ENCODE measurements around the gene ROGDI.
A peak's percentile ranks its signal among the peaks of the same experiment; 100 is the strongest.

The ROGDI gene

GRCh38 chr16:4767872-4768548 is 34.4 kb downstream of the ROGDI start:
- DNase-seq (ENCODE audit: low spot score) = no peak

- DNase-seq (ENCODE audit: low spot score) = peak; percentile 95
Measured at GRCh38 chr16:4766875-4767628, 35.4 kb downstream of the ROGDI start, which contains the start of gene ZNF500. TSS of gene ZNF500 (minus strand) at chr16:4767162. CDS start at chr16:4765978, 1,184 bp downstream.

GRCh38 chr16:4765511-4766474 is 36.6 kb downstream of the ROGDI start:
- DNase-seq (ENCODE audit: low spot score) = no peak

- no peak for DNase-seq (ENCODE audit: low spot score)
Measured at GRCh38 chr16:4763791-4764190, 38.6 kb downstream of the ROGDI start.

- no peak for DNase-seq (ENCODE audit: low spot score)
Measured at GRCh38 chr16:4762205-4762604, 40.2 kb downstream of the ROGDI start.

GRCh38 chr16:4760221-4760910 is 42.1 kb downstream of the ROGDI start:
- no peak for DNase-seq (ENCODE audit: low spot score)

GRCh38 chr16:4755687-4756086 is 46.7 kb downstream of the ROGDI start:
- no peak for DNase-seq (ENCODE audit: low spot score)

GRCh38 chr16:4754865-4755264 is 47.6 kb downstream of the ROGDI start:
- DNase-seq (ENCODE audit: low spot score) = no peak

- DNase-seq (ENCODE audit: low spot score) = no peak
Measured at GRCh38 chr16:4753227-4753626, 49.2 kb downstream of the ROGDI start.

GRCh38 chr16:4752351-4753100 is 49.9 kb downstream of the ROGDI start:
- no peak for DNase-seq (ENCODE audit: low spot score)

- DNase-seq (ENCODE audit: low spot score) = no peak
Measured at GRCh38 chr16:4750896-4751295, 51.5 kb downstream of the ROGDI start.

GRCh38 chr16:4749700-4750257 is 52.7 kb downstream of the ROGDI start:
- DNase-seq (ENCODE audit: low spot score) = no peak

GRCh38 chr16:4748682-4749411 is 53.6 kb downstream of the ROGDI start:
- DNase-seq (ENCODE audit: low spot score) = no peak

- no peak for DNase-seq (ENCODE audit: low spot score)
Measured at GRCh38 chr16:4747906-4748681, 54.3 kb downstream of the ROGDI start.

GRCh38 chr16:4746991-4747574 is 55.4 kb downstream of the ROGDI start:
- no peak for DNase-seq (ENCODE audit: low spot score)
